Measurements from ENCODE around the gene TBL3. TPM values are rescaled to one million over a fixed set of nuclear protein-coding genes. Genes with fewer than 3 reads are reported as not detected.

TBL3 gene
- polyA plus RNA-seq, 1 donor, result 32.9 TPM

- Histone ChIP-seq H3K27ac (ENCODE audit: low read length) (no peak overlapping the region), H3K27me3 (ENCODE audit: control insufficient read depth, insufficient read depth, low read length) (no peaks in the 10 kb centered on the region), H3K36me3 (ENCODE audit: control insufficient read depth, insufficient read depth, low read length) (peaks cover 78% of the 10 kb centered on the region), H3K9me3 (ENCODE audit: control insufficient read depth, low read depth, low read length) (no peaks in the 10 kb centered on the region), H3K4me3 (ENCODE audit: low read length) (no peak overlapping the region), H3K4me1 (ENCODE audit: control insufficient read depth, insufficient read depth, low read length) (peaks cover 15% of the 10 kb centered on the region)
- WGBS (ENCODE audit: insufficient coverage, low lambda C conversion rate), result no CpG with 5 or more reads among the region's 53 CpGs
- DNase-seq, result no peak
Measured at GRCh38 chr16:2001456-2002355, 29.9 kb downstream of the TBL3 start.

- Histone ChIP-seq H3K27me3 (ENCODE audit: control insufficient read depth, insufficient read depth, low read length) (no peaks in the 10 kb centered on the region), H3K27ac (ENCODE audit: low read length) (no peak overlapping the region), H3K4me3 (ENCODE audit: low read length) (no peak overlapping the region), H3K9me3 (ENCODE audit: control insufficient read depth, low read depth, low read length) (no peaks in the 10 kb centered on the region), H3K4me1 (ENCODE audit: control insufficient read depth, insufficient read depth, low read length) (peaks cover 24% of the 10 kb centered on the region), H3K36me3 (ENCODE audit: control insufficient read depth, insufficient read depth, low read length) (peaks cover 71% of the 10 kb centered on the region)
- WGBS (ENCODE audit: insufficient coverage, low lambda C conversion rate), result no CpG with 5 or more reads among the region's 47 CpGs
- no peak for DNase-seq
Measured at GRCh38 chr16:2002406-2003230, 30.8 kb downstream of the TBL3 start.

GRCh38 chr16:2003231-2003826 lies 31.5 kb downstream of the TBL3 start:
- H3K27ac ChIP-seq (ENCODE audit: low read length), result no peak overlapping the region
- H3K4me1 ChIP-seq (ENCODE audit: control insufficient read depth, insufficient read depth, low read length), result peaks cover 31% of the 10 kb centered on the region
- H3K4me3 ChIP-seq (ENCODE audit: low read length), result no peak overlapping the region
- no peak for DNase-seq
- H3K9me3 ChIP-seq (ENCODE audit: control insufficient read depth, low read depth, low read length), result no peaks in the 10 kb centered on the region
- peaks cover 68% of the 10 kb centered on the region for H3K36me3 ChIP-seq (ENCODE audit: control insufficient read depth, insufficient read depth, low read length)
- H3K27me3 ChIP-seq (ENCODE audit: control insufficient read depth, insufficient read depth, low read length), result no peaks in the 10 kb centered on the region
- WGBS (ENCODE audit: insufficient coverage, low lambda C conversion rate), result no CpG with 5 or more reads among the region's 8 CpGs

GRCh38 chr16:2003827-2004641 lies 32.2 kb downstream of the TBL3 start:
- peak overlapping the region; percentile 17 for H3K4me3 ChIP-seq (ENCODE audit: low read length)
- WGBS (ENCODE audit: insufficient coverage, low lambda C conversion rate), result no CpG with 5 or more reads among the region's 36 CpGs
- H3K9me3 ChIP-seq (ENCODE audit: control insufficient read depth, low read depth, low read length), result no peaks in the 10 kb centered on the region
- peaks cover 61% of the 10 kb centered on the region for H3K36me3 ChIP-seq (ENCODE audit: control insufficient read depth, insufficient read depth, low read length)
- no peaks in the 10 kb centered on the region for H3K27me3 ChIP-seq (ENCODE audit: control insufficient read depth, insufficient read depth, low read length)
- peak; percentile 85 to 86 for DNase-seq
- H3K27ac ChIP-seq (ENCODE audit: low read length), result peak overlapping the region; percentile 39
- H3K4me1 ChIP-seq (ENCODE audit: control insufficient read depth, insufficient read depth, low read length), result peaks cover 36% of the 10 kb centered on the region

- Histone ChIP-seq H3K27me3 (ENCODE audit: control insufficient read depth, insufficient read depth, low read length) (no peaks in the 10 kb centered on the region), H3K36me3 (ENCODE audit: control insufficient read depth, insufficient read depth, low read length) (peaks cover 52% of the 10 kb centered on the region), H3K27ac (ENCODE audit: low read length) (no peak overlapping the region), H3K9me3 (ENCODE audit: control insufficient read depth, low read depth, low read length) (no peaks in the 10 kb centered on the region), H3K4me3 (ENCODE audit: low read length) (no peak overlapping the region), H3K4me1 (ENCODE audit: control insufficient read depth, insufficient read depth, low read length) (peaks cover 36% of the 10 kb centered on the region)
- WGBS (ENCODE audit: insufficient coverage, low lambda C conversion rate), result no CpG with 5 or more reads among the region's 34 CpGs
- DNase-seq, result no peak
Measured at GRCh38 chr16:2004795-2005517, 33.1 kb downstream of the TBL3 start.

GRCh38 chr16:2005646-2006045 lies 33.8 kb downstream of the TBL3 start:
- Histone ChIP-seq H3K4me1 (ENCODE audit: control insufficient read depth, insufficient read depth, low read length) (peaks cover 43% of the 10 kb centered on the region), H3K27ac (ENCODE audit: low read length) (no peak overlapping the region), H3K36me3 (ENCODE audit: control insufficient read depth, insufficient read depth, low read length) (peaks cover 45% of the 10 kb centered on the region), H3K27me3 (ENCODE audit: control insufficient read depth, insufficient read depth, low read length) (no peaks in the 10 kb centered on the region), H3K4me3 (ENCODE audit: low read length) (no peak overlapping the region), H3K9me3 (ENCODE audit: control insufficient read depth, low read depth, low read length) (no peaks in the 10 kb centered on the region)
- no CpG with 5 or more reads among the region's 21 CpGs for WGBS (ENCODE audit: insufficient coverage, low lambda C conversion rate)
- no peak for DNase-seq

- Histone ChIP-seq H3K27me3 (ENCODE audit: control insufficient read depth, insufficient read depth, low read length) (no peaks in the 10 kb centered on the region), H3K4me1 (ENCODE audit: control insufficient read depth, insufficient read depth, low read length) (peaks cover 43% of the 10 kb centered on the region), H3K9me3 (ENCODE audit: control insufficient read depth, low read depth, low read length) (no peaks in the 10 kb centered on the region), H3K4me3 (ENCODE audit: low read length) (no peak overlapping the region), H3K36me3 (ENCODE audit: control insufficient read depth, insufficient read depth, low read length) (peaks cover 39% of the 10 kb centered on the region), H3K27ac (ENCODE audit: low read length) (no peak overlapping the region)
- DNase-seq, result no peak
- WGBS (ENCODE audit: insufficient coverage, low lambda C conversion rate), result no CpG with 5 or more reads among the region's 8 CpGs
Measured at GRCh38 chr16:2006317-2006716, 34.5 kb downstream of the TBL3 start.

GRCh38 chr16:2007081-2007836 lies 35.4 kb downstream of the TBL3 start:
- Histone ChIP-seq H3K4me1 (ENCODE audit: control insufficient read depth, insufficient read depth, low read length) (peaks cover 43% of the 10 kb centered on the region), H3K27me3 (ENCODE audit: control insufficient read depth, insufficient read depth, low read length) (no peaks in the 10 kb centered on the region), H3K9me3 (ENCODE audit: control insufficient read depth, low read depth, low read length) (no peaks in the 10 kb centered on the region), H3K27ac (ENCODE audit: low read length) (peak overlapping the region; percentile 45), H3K36me3 (ENCODE audit: control insufficient read depth, insufficient read depth, low read length) (peaks cover 29% of the 10 kb centered on the region), H3K4me3 (ENCODE audit: low read length) (peak overlapping the region; percentile 71)
- no peak for DNase-seq
- WGBS (ENCODE audit: insufficient coverage, low lambda C conversion rate), result no CpG with 5 or more reads among the region's 16 CpGs

- peak; percentile 51 to 53 for DNase-seq
- peaks cover 21% of the 10 kb centered on the region for H3K36me3 ChIP-seq (ENCODE audit: control insufficient read depth, insufficient read depth, low read length)
- H3K9me3 ChIP-seq (ENCODE audit: control insufficient read depth, low read depth, low read length), result no peaks in the 10 kb centered on the region
- H3K4me1 ChIP-seq (ENCODE audit: control insufficient read depth, insufficient read depth, low read length), result peaks cover 43% of the 10 kb centered on the region
- no CpG with 5 or more reads among the region's 15 CpGs for WGBS (ENCODE audit: insufficient coverage, low lambda C conversion rate)
- peak overlapping the region; percentile 45 for H3K27ac ChIP-seq (ENCODE audit: low read length)
- no peaks in the 10 kb centered on the region for H3K27me3 ChIP-seq (ENCODE audit: control insufficient read depth, insufficient read depth, low read length)
- peak overlapping the region; percentile 71 for H3K4me3 ChIP-seq (ENCODE audit: low read length)
Measured at GRCh38 chr16:2008009-2008526, 36.2 kb downstream of the TBL3 start.
